Gastroesophageal sphincter (tissue), 3 donors: ENCODE data around the gene KCNK7.

ENCODE experiments used
- POLR2A ChIP-seq, 2 donors: fragments of 450-650 bp; IDR thresholded peaks; one replicate each; pipeline ENCODE4 v1.6.1; 2017; ENCODE audit warnings: antibody characterized with exemption in 2 of 2, mild to moderate bottlenecking in 2 of 2, moderate library complexity in 1 of 2
- TF ChIP-seq, protein P1 (sequence below), 4 experiments: fragments of 200-600 bp in 2 of 4; fragments of 450-650 bp in 2 of 4; sonication (generic) in 1 of 4; IDR thresholded peaks; one replicate each; pipeline ENCODE4 v1.5.1; 2017 to 2019; ENCODE audit warnings: antibody characterized with exemption in 4 of 4, mild to moderate bottlenecking in 2 of 4, moderate library complexity in 2 of 4

DNA sequence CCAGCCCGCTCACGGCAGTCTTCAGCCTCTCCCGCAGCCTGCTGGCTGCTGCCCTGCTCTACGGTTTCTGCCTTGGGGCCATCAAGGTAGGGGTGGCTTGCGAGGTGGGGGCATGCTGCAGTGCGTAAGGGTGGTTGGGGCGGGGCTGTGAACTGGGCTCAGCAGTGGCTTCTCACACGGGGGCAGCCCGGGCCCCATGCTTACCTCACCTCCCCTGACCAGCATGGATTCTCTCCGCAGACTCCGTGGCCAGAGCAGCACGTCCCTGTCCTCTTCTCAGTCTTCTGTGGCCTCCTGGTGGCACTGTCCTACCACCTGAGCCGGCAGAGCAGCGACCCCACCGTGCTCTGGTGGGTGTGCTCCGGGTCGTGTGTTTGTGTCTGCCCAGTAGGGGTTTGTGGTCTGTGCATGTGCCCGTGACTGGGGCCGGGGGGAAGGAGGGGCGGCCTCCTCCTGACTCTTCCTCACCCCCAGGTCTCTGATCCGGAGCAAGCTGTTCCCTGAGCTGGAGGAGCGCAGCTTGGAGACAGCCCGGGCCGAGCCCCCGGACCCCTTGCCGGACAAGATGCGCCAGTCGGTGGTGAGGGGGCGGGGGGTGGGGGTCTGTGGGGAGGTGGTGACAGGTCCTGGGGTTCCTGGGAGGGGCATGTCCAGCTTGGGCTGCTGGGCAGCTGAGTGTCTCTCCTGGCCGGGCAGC lies 29.5 kb upstream of the KCNK7 start:
- TF ChIP-seq, protein P1, sequence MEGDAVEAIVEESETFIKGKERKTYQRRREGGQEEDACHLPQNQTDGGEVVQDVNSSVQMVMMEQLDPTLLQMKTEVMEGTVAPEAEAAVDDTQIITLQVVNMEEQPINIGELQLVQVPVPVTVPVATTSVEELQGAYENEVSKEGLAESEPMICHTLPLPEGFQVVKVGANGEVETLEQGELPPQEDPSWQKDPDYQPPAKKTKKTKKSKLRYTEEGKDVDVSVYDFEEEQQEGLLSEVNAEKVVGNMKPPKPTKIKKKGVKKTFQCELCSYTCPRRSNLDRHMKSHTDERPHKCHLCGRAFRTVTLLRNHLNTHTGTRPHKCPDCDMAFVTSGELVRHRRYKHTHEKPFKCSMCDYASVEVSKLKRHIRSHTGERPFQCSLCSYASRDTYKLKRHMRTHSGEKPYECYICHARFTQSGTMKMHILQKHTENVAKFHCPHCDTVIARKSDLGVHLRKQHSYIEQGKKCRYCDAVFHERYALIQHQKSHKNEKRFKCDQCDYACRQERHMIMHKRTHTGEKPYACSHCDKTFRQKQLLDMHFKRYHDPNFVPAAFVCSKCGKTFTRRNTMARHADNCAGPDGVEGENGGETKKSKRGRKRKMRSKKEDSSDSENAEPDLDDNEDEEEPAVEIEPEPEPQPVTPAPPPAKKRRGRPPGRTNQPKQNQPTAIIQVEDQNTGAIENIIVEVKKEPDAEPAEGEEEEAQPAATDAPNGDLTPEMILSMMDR (IDR thresholded peaks at IDR 0.05) = no peak
- TF ChIP-seq POLR2A (IDR thresholded peaks at IDR 0.05) = no peak
